SK-N-SH (cell line): ENCODE data around the gene BCAS3. TPM values are rescaled to one million over a fixed set of nuclear protein-coding genes. Genes with fewer than 3 reads are reported as not detected.
A peak's percentile ranks its signal among the peaks of the same experiment; 100 is the strongest.

ENCODE experiments used
- CTCF ChIA-PET: fragments of 300-600, 350-600 bp; formaldehyde crosslinking; extraction: SDS; loops from one replicate; lab custom pipeline; 2021; lab: Yijun Ruan, JAX
- POLR2A ChIA-PET: fragments of 350-600 bp; sonication (Branson Sonifier 250); formaldehyde crosslinking; extraction: SDS; loops from one replicate; lab custom pipeline; 2020; ENCODE audit warnings: antibody characterized with exemption, inconsistent platforms; lab: Yijun Ruan, JAX
- DNase-seq: peaks from one replicate; pipeline ENCODE4 v3.0.0; 2012
- H2AFZ ChIP-seq: fragments of 200-600 bp; sonication (generic); 2 replicates; pipeline ENCODE4 v1.8.1; 2016; ENCODE audit warnings: antibody characterized with exemption, mild to moderate bottlenecking, low read depth
- H3F3A ChIP-seq: fragments of 200-600 bp; sonication (generic); replicated peaks from 2 replicates; pipeline ENCODE3; 2016; ENCODE audit warnings: antibody characterized with exemption, mild to moderate bottlenecking; ENCODE audit not compliant: insufficient read depth
- H3K27ac ChIP-seq, 2 experiments: fragments of 200-500 bp in 1 of 2; fragments of 200-600 bp in 1 of 2; sonication (Bioruptor generic) in 1 of 2; sonication (generic), shearing (Covaris generic) in 1 of 2; 2 replicates each; pipeline versions ENCODE4 v1.5.1 to v1.6.1; 2014 to 2016; ENCODE audit warnings: low read depth in 2 of 2, inconsistent platforms in 1 of 2, low read length in 1 of 2, mild to moderate bottlenecking in 1 of 2, mixed read lengths in 1 of 2
- H3K27me3 ChIP-seq: fragments of 200-600 bp; sonication (generic), shearing (Covaris generic); 2 replicates; pipeline ENCODE4 v1.6.1; 2016; ENCODE audit warnings: mixed run types; ENCODE audit not compliant: insufficient read depth
- H3K36me3 ChIP-seq, 2 experiments: fragments of 200-500 bp in 1 of 2; fragments of 200-600 bp in 1 of 2; sonication (Bioruptor generic) in 1 of 2; sonication (generic) in 1 of 2; replicated peaks in 1 of 2; 2 replicates each; pipeline versions ENCODE3 to v1.5.1; 2014 to 2016; ENCODE audit warnings: low read length in 1 of 2, mild to moderate bottlenecking in 1 of 2; ENCODE audit not compliant: insufficient read depth in 2 of 2, control insufficient read depth in 1 of 2
- H3K4me1 ChIP-seq, 2 experiments: fragments of 200-500 bp in 1 of 2; fragments of 200-600 bp in 1 of 2; sonication (Bioruptor generic) in 1 of 2; sonication (generic), shearing (Covaris generic) in 1 of 2; 2 replicates each; pipeline versions ENCODE4 v1.5.1 to v1.6.1; 2014 to 2016; ENCODE audit warnings: low read depth in 1 of 2, low read length in 1 of 2, mixed run types in 1 of 2; ENCODE audit not compliant: insufficient read depth in 2 of 2, control insufficient read depth in 1 of 2
- H3K4me2 ChIP-seq: fragments of 200-600 bp; sonication (generic), shearing (Covaris generic); 2 replicates; pipeline ENCODE4 v1.6.1; 2017; ENCODE audit warnings: mixed run types
- H3K4me3 ChIP-seq, 2 experiments: fragments of 200-500 bp in 1 of 2; fragments of 200-600 bp in 1 of 2; sonication (Bioruptor generic) in 1 of 2; sonication (generic), shearing (Covaris generic) in 1 of 2; 2 replicates each; pipeline versions ENCODE4 v1.5.1 to v1.8.1; 2014 to 2016; ENCODE audit warnings: low read depth in 2 of 2, inconsistent platforms in 1 of 2, low read length in 1 of 2, mild to moderate bottlenecking in 1 of 2, mixed read lengths in 1 of 2, moderate library complexity in 1 of 2
- H3K79me2 ChIP-seq: fragments of 200-600 bp; sonication (generic); 2 replicates; pipeline ENCODE4 v1.8.1; 2017; ENCODE audit warnings: mild to moderate bottlenecking; ENCODE audit not compliant: insufficient read depth
- H3K9ac ChIP-seq: fragments of 200-600 bp; sonication (generic); 2 replicates; pipeline ENCODE4 v1.6.1; 2017; ENCODE audit warnings: mixed run types
- H3K9me2 ChIP-seq: fragments of 200-600 bp; sonication (generic); 2 replicates; pipeline ENCODE4 v1.6.1; 2017; ENCODE audit warnings: mixed run types
- H3K9me3 ChIP-seq: fragments of 200-600 bp; sonication (generic); 2 replicates; pipeline ENCODE4 v1.6.1; 2017; ENCODE audit warnings: mixed run types, mild to moderate bottlenecking, moderate library complexity
- H4K20me1 ChIP-seq: fragments of 200-600 bp; sonication (generic); 2 replicates; pipeline ENCODE4 v1.6.1; 2017; ENCODE audit warnings: mild to moderate bottlenecking, mixed run types; ENCODE audit not compliant: insufficient read depth
- EP300 ChIP-seq, 2 experiments: IDR thresholded peaks; 2 replicates each; pipeline versions ENCODE4 v1.4.0 to v1.6.1; 2012; ENCODE audit warnings: borderline replicate concordance in 1 of 2, low read depth in 1 of 2, low read length in 1 of 2
- FOXJ3 ChIP-seq: sonication (generic); formaldehyde crosslinking; IDR thresholded peaks from 2 replicates; pipeline ENCODE4 v1.5.1; 2020; ENCODE audit warnings: mild to moderate bottlenecking, missing genetic modification reagents
- FOXM1 ChIP-seq: IDR thresholded peaks from 2 replicates; pipeline ENCODE4 v1.4.0; 2012; ENCODE audit warnings: low read depth, mild to moderate bottlenecking
- JUND ChIP-seq: IDR thresholded peaks from 2 replicates; pipeline ENCODE4 v1.4.0; 2012
- MEF2A ChIP-seq: IDR thresholded peaks from 2 replicates; pipeline ENCODE4 v1.4.0; 2012; ENCODE audit warnings: low read depth, borderline replicate concordance
- MXI1 ChIP-seq: IDR thresholded peaks from 2 replicates; pipeline ENCODE4 v1.6.1; 2012; ENCODE audit warnings: mild to moderate bottlenecking, low read depth, low read length, improper control_type of control experiment
- NFIC ChIP-seq: IDR thresholded peaks from 2 replicates; pipeline ENCODE4 v1.4.0; 2012; ENCODE audit warnings: borderline replicate concordance
- NRF1 ChIP-seq: IDR thresholded peaks from 2 replicates; pipeline ENCODE4 v1.6.1; 2012; ENCODE audit warnings: low read depth, mild to moderate bottlenecking, low read length
- POLR2AphosphoS5 ChIP-seq: IDR thresholded peaks from 2 replicates; pipeline ENCODE4 v1.6.1; 2012; ENCODE audit warnings: low read depth, low read length
- RAD21 ChIP-seq: IDR thresholded peaks from 2 replicates; pipeline ENCODE4 v1.6.1; 2012; ENCODE audit warnings: mild to moderate bottlenecking, low read length
- RCOR1 ChIP-seq: fragments of 150-350 bp; IDR thresholded peaks from 2 replicates; pipeline ENCODE4 v1.6.1; 2017; ENCODE audit warnings: antibody characterized with exemption, low read length
- RFX5 ChIP-seq: IDR thresholded peaks from 2 replicates; pipeline ENCODE4 v1.6.1; 2012; ENCODE audit warnings: mild to moderate bottlenecking, improper control_type of control experiment, low read length
- RXRA ChIP-seq: IDR thresholded peaks from 2 replicates; pipeline ENCODE4 v1.4.0; 2012; ENCODE audit warnings: low read depth, mild to moderate bottlenecking, borderline replicate concordance
- SIN3A ChIP-seq: IDR thresholded peaks from 2 replicates; pipeline ENCODE4 v1.6.1; 2012; ENCODE audit warnings: low read depth, mild to moderate bottlenecking, low read length, moderate library complexity, borderline replicate concordance
- TAF1 ChIP-seq: IDR thresholded peaks from 2 replicates; pipeline ENCODE4 v1.6.1; 2012; ENCODE audit warnings: low read depth, mild to moderate bottlenecking, low read length, moderate library complexity, borderline replicate concordance
- TCF12 ChIP-seq: IDR thresholded peaks from 2 replicates; pipeline ENCODE4 v1.4.0; 2012
- TEAD4 ChIP-seq: IDR thresholded peaks from 2 replicates; pipeline ENCODE4 v1.4.0; 2012; ENCODE audit warnings: mild to moderate bottlenecking, borderline replicate concordance; ENCODE audit not compliant: insufficient read depth
- YY1 ChIP-seq: IDR thresholded peaks from 2 replicates; pipeline ENCODE4 v1.4.0; 2012; ENCODE audit warnings: low read depth, mild to moderate bottlenecking
- WGBS: methylation state at CpG from one replicate; pipeline ENCODE4 v1.1.6; 2017; ENCODE audit warnings: low lambda C conversion rate; 5-methylcytosine and 5-hydroxymethylcytosine counted together
- polyA plus RNA-seq, 3 experiments: library from polyadenylated mRNA; depleted of rRNA; stranded (reverse); fragments of >200 nt; gene quantifications; 2 replicates each; pipeline ENCODE4 v1.2.3, GENCODE V29; 2012
- TF ChIP-seq, protein P1 (sequence below): fragments of 150-350 bp; IDR thresholded peaks from 2 replicates; pipeline ENCODE4 v1.6.1; 2017; ENCODE audit warnings: antibody characterized with exemption, low read length, low read depth, borderline replicate concordance
- TF ChIP-seq, protein P2 (sequence below): IDR thresholded peaks from 2 replicates; pipeline ENCODE4 v1.6.1; 2012; ENCODE audit warnings: mild to moderate bottlenecking, low read depth, low read length, moderate library complexity
- TF ChIP-seq, protein P3 (sequence below): fragments of 150-350 bp; IDR thresholded peaks from 2 replicates; pipeline ENCODE4 v1.6.1; 2016; ENCODE audit warnings: mild to moderate bottlenecking, low read depth, low read length
- TF ChIP-seq, protein P4 (sequence below): fragments of 200-600 bp; sonication (generic); IDR thresholded peaks from 2 replicates; pipeline ENCODE4 v1.6.1; 2017; ENCODE audit warnings: antibody characterized with exemption, mild to moderate bottlenecking, moderate library complexity

Gene BCAS3
- polyA plus RNA-seq, 1 of the 3 experiments (the other 2 are of a cell fraction) = 5.9 TPM

DNA sequence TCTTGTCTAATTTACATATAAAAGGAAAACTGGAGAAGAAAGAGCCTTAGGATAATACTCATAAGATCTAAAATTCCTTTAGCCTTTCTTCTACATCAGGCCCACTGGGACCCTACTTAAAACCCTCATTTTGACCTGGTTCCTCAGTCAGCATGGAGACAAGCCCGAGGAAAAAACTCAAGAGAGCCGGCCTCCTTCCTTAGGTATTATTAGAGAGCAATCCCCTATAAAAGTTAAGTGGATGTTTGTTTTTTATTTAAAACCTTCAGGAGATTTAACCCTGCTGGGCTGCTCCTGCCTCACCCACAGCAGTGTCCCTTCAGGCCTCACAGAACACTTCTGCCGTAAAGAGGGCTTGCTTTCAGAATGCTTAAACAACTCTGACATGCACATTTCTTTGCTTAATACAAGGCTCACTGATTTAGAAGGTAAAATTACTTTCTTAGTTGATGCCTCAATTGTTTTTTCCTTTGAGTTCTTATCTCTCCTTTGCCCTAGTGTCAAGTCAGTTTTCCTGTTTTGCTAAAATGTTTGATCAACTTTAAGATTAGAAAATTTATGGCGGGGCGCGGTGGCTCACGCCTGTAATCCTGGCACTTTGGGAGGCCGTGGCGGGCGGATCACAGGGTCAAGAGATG, 576.4 kb downstream of the BCAS3 start:
- Histone ChIP-seq H3K79me2 (no peaks in the 10 kb centered on the region), H3K9me2 (no peaks in the 10 kb centered on the region), H3K4me2 (no peak overlapping the region), H3K9me3 (no peaks in the 10 kb centered on the region), H3K4me1 (peaks cover 19 to 30% of the 10 kb centered on the region in 2 experiments), H4K20me1 (no peaks in the 10 kb centered on the region), H3K36me3 (no peaks in the 10 kb centered on the region), H3K4me3 (no peak overlapping the region), H3K27me3 (no peaks in the 10 kb centered on the region), H2AFZ (no peak overlapping the region), H3F3A (peaks cover 35% of the 10 kb centered on the region), H3K27ac (peak overlapping the region; percentile 5 to 99; a peak in 2 of 4 replicates), H3K9ac (no peak overlapping the region)
- DNase-seq = no peak
- CTCF ChIA-PET = no interaction called here
- WGBS = 98% methylated on average over 10 of the region's 10 CpGs
- POLR2A ChIA-PET = no interaction called here
- TF ChIP-seq SIN3A (no peak), TCF12 (no peak), RFX5 (no peak), RXRA (no peak), RAD21 (no peak), RCOR1 (no peak)

DNA sequence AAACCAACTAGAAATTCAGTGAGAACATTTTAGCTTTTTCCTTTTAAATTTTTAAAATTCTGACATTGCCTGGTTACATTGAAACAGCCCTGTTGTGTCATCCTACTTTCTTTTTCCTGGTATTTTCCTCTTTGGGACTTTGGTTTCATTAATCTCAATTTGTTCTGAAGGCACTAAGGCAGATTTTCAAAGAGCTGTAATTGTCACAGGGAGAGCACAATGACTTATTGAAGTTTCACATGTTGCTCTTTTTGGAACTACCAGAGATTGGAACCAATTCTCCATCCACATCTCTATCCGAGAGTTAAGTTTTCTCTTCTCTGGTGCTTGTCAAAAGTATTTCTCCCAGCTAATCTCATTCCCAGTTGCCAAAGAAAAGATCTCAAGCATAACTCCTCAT, 577.3 kb downstream of the BCAS3 start:
- no peak overlapping the region for H3K27ac ChIP-seq
- POLR2A ChIA-PET = no interaction called here
- TF ChIP-seq, protein P1, sequence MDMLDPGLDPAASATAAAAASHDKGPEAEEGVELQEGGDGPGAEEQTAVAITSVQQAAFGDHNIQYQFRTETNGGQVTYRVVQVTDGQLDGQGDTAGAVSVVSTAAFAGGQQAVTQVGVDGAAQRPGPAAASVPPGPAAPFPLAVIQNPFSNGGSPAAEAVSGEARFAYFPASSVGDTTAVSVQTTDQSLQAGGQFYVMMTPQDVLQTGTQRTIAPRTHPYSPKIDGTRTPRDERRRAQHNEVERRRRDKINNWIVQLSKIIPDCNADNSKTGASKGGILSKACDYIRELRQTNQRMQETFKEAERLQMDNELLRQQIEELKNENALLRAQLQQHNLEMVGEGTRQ = no peak
- TF ChIP-seq MXI1 = no peak
- TF ChIP-seq, protein P2, sequence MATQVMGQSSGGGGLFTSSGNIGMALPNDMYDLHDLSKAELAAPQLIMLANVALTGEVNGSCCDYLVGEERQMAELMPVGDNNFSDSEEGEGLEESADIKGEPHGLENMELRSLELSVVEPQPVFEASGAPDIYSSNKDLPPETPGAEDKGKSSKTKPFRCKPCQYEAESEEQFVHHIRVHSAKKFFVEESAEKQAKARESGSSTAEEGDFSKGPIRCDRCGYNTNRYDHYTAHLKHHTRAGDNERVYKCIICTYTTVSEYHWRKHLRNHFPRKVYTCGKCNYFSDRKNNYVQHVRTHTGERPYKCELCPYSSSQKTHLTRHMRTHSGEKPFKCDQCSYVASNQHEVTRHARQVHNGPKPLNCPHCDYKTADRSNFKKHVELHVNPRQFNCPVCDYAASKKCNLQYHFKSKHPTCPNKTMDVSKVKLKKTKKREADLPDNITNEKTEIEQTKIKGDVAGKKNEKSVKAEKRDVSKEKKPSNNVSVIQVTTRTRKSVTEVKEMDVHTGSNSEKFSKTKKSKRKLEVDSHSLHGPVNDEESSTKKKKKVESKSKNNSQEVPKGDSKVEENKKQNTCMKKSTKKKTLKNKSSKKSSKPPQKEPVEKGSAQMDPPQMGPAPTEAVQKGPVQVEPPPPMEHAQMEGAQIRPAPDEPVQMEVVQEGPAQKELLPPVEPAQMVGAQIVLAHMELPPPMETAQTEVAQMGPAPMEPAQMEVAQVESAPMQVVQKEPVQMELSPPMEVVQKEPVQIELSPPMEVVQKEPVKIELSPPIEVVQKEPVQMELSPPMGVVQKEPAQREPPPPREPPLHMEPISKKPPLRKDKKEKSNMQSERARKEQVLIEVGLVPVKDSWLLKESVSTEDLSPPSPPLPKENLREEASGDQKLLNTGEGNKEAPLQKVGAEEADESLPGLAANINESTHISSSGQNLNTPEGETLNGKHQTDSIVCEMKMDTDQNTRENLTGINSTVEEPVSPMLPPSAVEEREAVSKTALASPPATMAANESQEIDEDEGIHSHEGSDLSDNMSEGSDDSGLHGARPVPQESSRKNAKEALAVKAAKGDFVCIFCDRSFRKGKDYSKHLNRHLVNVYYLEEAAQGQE = no peak
- TF ChIP-seq, protein P3, sequence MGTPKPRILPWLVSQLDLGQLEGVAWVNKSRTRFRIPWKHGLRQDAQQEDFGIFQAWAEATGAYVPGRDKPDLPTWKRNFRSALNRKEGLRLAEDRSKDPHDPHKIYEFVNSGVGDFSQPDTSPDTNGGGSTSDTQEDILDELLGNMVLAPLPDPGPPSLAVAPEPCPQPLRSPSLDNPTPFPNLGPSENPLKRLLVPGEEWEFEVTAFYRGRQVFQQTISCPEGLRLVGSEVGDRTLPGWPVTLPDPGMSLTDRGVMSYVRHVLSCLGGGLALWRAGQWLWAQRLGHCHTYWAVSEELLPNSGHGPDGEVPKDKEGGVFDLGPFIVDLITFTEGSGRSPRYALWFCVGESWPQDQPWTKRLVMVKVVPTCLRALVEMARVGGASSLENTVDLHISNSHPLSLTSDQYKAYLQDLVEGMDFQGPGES = no peak
- TF ChIP-seq FOXM1 = no peak
- TF ChIP-seq FOXJ3 (CRISPR knock-in tag) = no peak
- TF ChIP-seq EP300 (IDR thresholded peaks at IDR 0.05; ENCODE audit: borderline replicate concordance in 1 of 2, low read depth in 1 of 2, low read length in 1 of 2) = no peak
- TF ChIP-seq MEF2A = no peak
- no peak for TF ChIP-seq RXRA
- TF ChIP-seq TAF1 = no peak
- no peak for TF ChIP-seq POLR2AphosphoS5
- TF ChIP-seq NRF1 = no peak
- no peak for TF ChIP-seq JUND
- no peak for TF ChIP-seq TEAD4
- TF ChIP-seq, protein P4, sequence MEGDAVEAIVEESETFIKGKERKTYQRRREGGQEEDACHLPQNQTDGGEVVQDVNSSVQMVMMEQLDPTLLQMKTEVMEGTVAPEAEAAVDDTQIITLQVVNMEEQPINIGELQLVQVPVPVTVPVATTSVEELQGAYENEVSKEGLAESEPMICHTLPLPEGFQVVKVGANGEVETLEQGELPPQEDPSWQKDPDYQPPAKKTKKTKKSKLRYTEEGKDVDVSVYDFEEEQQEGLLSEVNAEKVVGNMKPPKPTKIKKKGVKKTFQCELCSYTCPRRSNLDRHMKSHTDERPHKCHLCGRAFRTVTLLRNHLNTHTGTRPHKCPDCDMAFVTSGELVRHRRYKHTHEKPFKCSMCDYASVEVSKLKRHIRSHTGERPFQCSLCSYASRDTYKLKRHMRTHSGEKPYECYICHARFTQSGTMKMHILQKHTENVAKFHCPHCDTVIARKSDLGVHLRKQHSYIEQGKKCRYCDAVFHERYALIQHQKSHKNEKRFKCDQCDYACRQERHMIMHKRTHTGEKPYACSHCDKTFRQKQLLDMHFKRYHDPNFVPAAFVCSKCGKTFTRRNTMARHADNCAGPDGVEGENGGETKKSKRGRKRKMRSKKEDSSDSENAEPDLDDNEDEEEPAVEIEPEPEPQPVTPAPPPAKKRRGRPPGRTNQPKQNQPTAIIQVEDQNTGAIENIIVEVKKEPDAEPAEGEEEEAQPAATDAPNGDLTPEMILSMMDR = no peak
- TF ChIP-seq NFIC = no peak
- no peak for TF ChIP-seq YY1
- no peak for TF ChIP-seq RFX5

More for the DNA sequence above, 577.3 kb downstream of the BCAS3 start:
- WGBS = 94% methylated on average over 1 of the region's 1 CpG
- Histone ChIP-seq H3K9ac (no peak overlapping the region), H4K20me1 (no peaks in the 10 kb centered on the region), H3K4me3 (no peak overlapping the region), H3K9me2 (no peaks in the 10 kb centered on the region), H3K9me3 (no peaks in the 10 kb centered on the region), H3K4me2 (no peak overlapping the region), H2AFZ (no peak overlapping the region), H3K4me1 (peaks cover 18 to 23% of the 10 kb centered on the region in 2 experiments), H3K27me3 (no peaks in the 10 kb centered on the region), H3K36me3 (no peaks in the 10 kb centered on the region), H3F3A (peaks cover 28% of the 10 kb centered on the region), H3K79me2 (no peaks in the 10 kb centered on the region)
- CTCF ChIA-PET = interaction anchor here (0.6 kb wide), 1 partner anchor 22 kb away, joined by 3 read pairs; no protein-coding TSS in a partner anchor
- DNase-seq = no peak
